ENCODE data around the gene SYS1. TPM values are rescaled to one million over a fixed set of nuclear protein-coding genes. Genes with fewer than 3 reads are reported as not detected.

SYS1 gene
- total and polyA plus RNA-seq, 2 of the 8 experiments (the other 6 are each of a cell fraction or from before 2014, with no cell fraction given) = 19.6 to 50.8 TPM

- no peak overlapping the region for H4K8ac ChIP-seq (ENCODE audit: extremely low read depth, insufficient read depth, low read length)
- H3K4me2 ChIP-seq (ENCODE audit: insufficient read depth in 1 of 2, low read depth in 2 of 2, low read length in 2 of 2) = peak overlapping the region; percentile 68 to 84
- peaks cover 0 to 2% of the 10 kb centered on the region in 2 experiments for H4K20me1 ChIP-seq (replicated peaks in 1 of 2; ENCODE audit: control insufficient read depth in 1 of 2, insufficient read depth in 2 of 2, low read length in 2 of 2)
- H3K79me2 ChIP-seq (ENCODE audit: control insufficient read depth in 1 of 2, insufficient read depth in 2 of 2, low read length in 2 of 2) = peaks cover 0 to 89% of the 10 kb centered on the region in 2 experiments; a peak in 3 of 4 replicates
- no peak overlapping the region for H3K56ac ChIP-seq (replicated peaks; ENCODE audit: insufficient read length, low read depth, low read length)
- H4K5ac ChIP-seq (ENCODE audit: insufficient read length, low read depth, low read length) = peak overlapping the region; percentile 31
- H2BK20ac ChIP-seq (ENCODE audit: low read length) = peak overlapping the region; percentile 64; the same call in 1 of the 2 replicates
- H3K18ac ChIP-seq (ENCODE audit: extremely low read depth, low read length) = peak overlapping the region; percentile 75; the same call in 1 of the 2 replicates
- H2BK15ac ChIP-seq (ENCODE audit: low read length) = peak overlapping the region; percentile 63
- no peak overlapping the region for H3K23ac ChIP-seq (ENCODE audit: insufficient read length)
- WGBS, 2 experiments (ENCODE audit: extremely low coverage in 1 of 2, insufficient coverage in 1 of 2, insufficient read length in 1 of 2, insufficient replicate concordance in 2 of 2, low coverage in 1 of 2, low lambda C conversion rate in 2 of 2, missing lambda C conversion rate in 1 of 2) = 93% methylated on average over 5 of the region's 5 CpGs; no CpG with 5 or more reads in 1 of the 2 experiments
- peak overlapping the region; percentile 45; the same call in 1 of the 2 replicates for H3K27ac ChIP-seq (ENCODE audit: low read depth, low read length)
- no peaks in the 10 kb centered on the region for H3K23me2 ChIP-seq (ENCODE audit: low read depth, low read length)
- no peak overlapping the region for H2AFZ ChIP-seq (ENCODE audit: low read length)
- peak overlapping the region; percentile 44 for H2BK120ac ChIP-seq (replicated peaks; ENCODE audit: low read depth, low read length)
- H4K91ac ChIP-seq (replicated peaks; ENCODE audit: insufficient read length, low read length) = peak overlapping the region; percentile 45
- no peak for FAIRE-seq
- no peak for DNase-seq (ENCODE audit: low read depth in 1 of 2, low spot score in 2 of 2)
- peak overlapping the region; percentile 43; the same call in 1 of the 2 replicates for H2BK12ac ChIP-seq (ENCODE audit: low read depth, low read length)
- ChIA-PET POLR2A (ENCODE audit: partially characterized antibody) (interaction anchor here (1.2 to 2.3 kb wide), 5 partner anchors 15 to 60 kb away, joined by 3 to 18 read pairs (median 7); partner anchors contain the start of gene SYS1), CTCF (ENCODE audit: partially characterized antibody) (interaction anchor here (0.8 to 4.6 kb wide), 9 partner anchors 8 to 110 kb away, joined by 3 to 24 read pairs (median 4); partner anchors contain the start of genes DBNDD2 and SYS1)
- H3K79me1 ChIP-seq (ENCODE audit: low read depth, low read length) = peaks cover 27% of the 10 kb centered on the region
- peak overlapping the region; percentile 30; the same call in 1 of the 2 replicates for H2BK5ac ChIP-seq (ENCODE audit: low read depth, low read length)
- no peak overlapping the region for H3K4ac ChIP-seq (replicated peaks; ENCODE audit: insufficient read length, low read depth, low read length)
- H3K9ac ChIP-seq (replicated peaks in 1 of 4; ENCODE audit: extremely low read depth in 1 of 4, low read depth in 3 of 4, low read length in 3 of 4) = no peak overlapping the region; a peak in 2 of 7 replicates
- H3K27me3 ChIP-seq (replicated peaks in 1 of 4; ENCODE audit: control insufficient read depth in 3 of 4, extremely low read depth in 1 of 4, insufficient read depth in 3 of 4, low read length in 3 of 4) = no peaks in the 10 kb centered on the region
- H3K36me3 ChIP-seq (ENCODE audit: control insufficient read depth in 2 of 4, insufficient read depth in 4 of 4, low read length in 3 of 4) = peaks cover 0 to 6% (median 0%) of the 10 kb centered on the region in 4 experiments; a peak in 3 of 8 replicates
- peaks cover 33 to 69% (median 48%) of the 10 kb centered on the region in 4 experiments for H3K4me1 ChIP-seq (replicated peaks in 1 of 4; ENCODE audit: control insufficient read depth in 3 of 4, insufficient read depth in 4 of 4, low read length in 3 of 4)
- peak overlapping the region in 2 of 4 experiments; percentile 12 to 51; a peak in 2 of 8 replicates for H3K4me3 ChIP-seq (ENCODE audit: extremely low read depth in 1 of 4, insufficient read depth in 2 of 4, low read depth in 3 of 4, low read length in 4 of 4)
- H3K14ac ChIP-seq (ENCODE audit: insufficient read length) = no peak overlapping the region
- peak overlapping the region; percentile 67 for H2AK5ac ChIP-seq (ENCODE audit: low read depth, low read length)
- no peaks in the 10 kb centered on the region for H3K9me3 ChIP-seq (ENCODE audit: insufficient read depth in 2 of 2, low read depth in 1 of 2, low read length in 1 of 2)
- TF ChIP-seq POU5F1 (IDR thresholded peaks at IDR 0.05; ENCODE audit: low read depth, low read length) (no peak), BACH1 (IDR thresholded peaks at IDR 0.05; ENCODE audit: low read length) (peak; percentile 53)
- TF ChIP-seq, protein P1, sequence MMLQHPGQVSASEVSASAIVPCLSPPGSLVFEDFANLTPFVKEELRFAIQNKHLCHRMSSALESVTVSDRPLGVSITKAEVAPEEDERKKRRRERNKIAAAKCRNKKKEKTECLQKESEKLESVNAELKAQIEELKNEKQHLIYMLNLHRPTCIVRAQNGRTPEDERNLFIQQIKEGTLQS (IDR thresholded peaks at IDR 0.05; ENCODE audit: insufficient read depth, low read depth, low read length) = no peak
These were observed 22.6 kb upstream of the SYS1 start for GRCh38 chr20:45340236-45340847.

Data from H1 (cell line).